ENCODE results near the gene LRIG1.

The LRIG1 gene

GRCh38 chr3:66397745-66398144 is 103.1 kb downstream of the LRIG1 start:
- Histone ChIP-seq H3K4me2 (ENCODE audit: low read length) (no peak overlapping the region), H3K9ac (ENCODE audit: low read length) (no peak overlapping the region), H3K4me1 (ENCODE audit: low read length) (peaks cover 34% of the 10 kb centered on the region), H3K27ac (ENCODE audit: low read length) (no peak overlapping the region), H3K79me2 (ENCODE audit: low read length) (0 out of 2 replicates have a peak, but pooled peaks cover 5% of the 10 kb centered on the region), H2AFZ (ENCODE audit: low read depth, low read length) (no peak overlapping the region), H3K4me3 (ENCODE audit: low read length) (no peak overlapping the region), H3K36me3 (replicated peaks; ENCODE audit: low read depth, low read length) (peaks cover 45% of the 10 kb centered on the region), H3K9me3 (ENCODE audit: insufficient read depth, low read length) (no peaks in the 10 kb centered on the region), H4K20me1 (ENCODE audit: insufficient read depth, low read length) (no peaks in the 10 kb centered on the region), H3K27me3 (ENCODE audit: low read depth, low read length) (no peaks in the 10 kb centered on the region)
- TF ChIP-seq EZH2phosphoT487 (IDR thresholded peaks at IDR 0.05; ENCODE audit: low read depth): no peak
- no peak for TF ChIP-seq CTCF (IDR thresholded peaks at IDR 0.05; ENCODE audit: low read depth, low read length)

GRCh38 chr3:66396888-66397287 is 103.9 kb downstream of the LRIG1 start:
- 0 out of 2 replicates have a peak, but pooled peaks cover 11% of the 10 kb centered on the region for H3K79me2 ChIP-seq (ENCODE audit: low read length)
- H3K9ac ChIP-seq (ENCODE audit: low read length): no peak overlapping the region
- TF ChIP-seq EZH2phosphoT487 (IDR thresholded peaks at IDR 0.05; ENCODE audit: low read depth) (no peak), CTCF (IDR thresholded peaks at IDR 0.05; ENCODE audit: low read depth, low read length) (no peak)
- H3K9me3 ChIP-seq (ENCODE audit: insufficient read depth, low read length): no peaks in the 10 kb centered on the region
- H3K27me3 ChIP-seq (ENCODE audit: low read depth, low read length): no peaks in the 10 kb centered on the region
- no peak overlapping the region for H3K27ac ChIP-seq (ENCODE audit: low read length)
- H3K4me2 ChIP-seq (ENCODE audit: low read length): no peak overlapping the region
- peaks cover 53% of the 10 kb centered on the region for H3K36me3 ChIP-seq (replicated peaks; ENCODE audit: low read depth, low read length)
- H3K4me1 ChIP-seq (ENCODE audit: low read length): peaks cover 43% of the 10 kb centered on the region
- H2AFZ ChIP-seq (ENCODE audit: low read depth, low read length): no peak overlapping the region
- no peak overlapping the region for H3K4me3 ChIP-seq (ENCODE audit: low read length)
- no peaks in the 10 kb centered on the region for H4K20me1 ChIP-seq (ENCODE audit: insufficient read depth, low read length)

- TF ChIP-seq CTCF (IDR thresholded peaks at IDR 0.05; ENCODE audit: low read depth, low read length): no peak
- TF ChIP-seq EZH2phosphoT487 (IDR thresholded peaks at IDR 0.05; ENCODE audit: low read depth): no peak
Observed at GRCh38 chr3:66396161-66396760, 104.6 kb downstream of the LRIG1 start.

GRCh38 chr3:66395635-66396034 is 105.2 kb downstream of the LRIG1 start:
- H3K4me2 ChIP-seq (ENCODE audit: low read length): no peak overlapping the region
- H3K9me3 ChIP-seq (ENCODE audit: insufficient read depth, low read length): no peaks in the 10 kb centered on the region
- H3K36me3 ChIP-seq (replicated peaks; ENCODE audit: low read depth, low read length): peaks cover 64% of the 10 kb centered on the region
- TF ChIP-seq CTCF (IDR thresholded peaks at IDR 0.05; ENCODE audit: low read depth, low read length): no peak
- no peak overlapping the region for H3K9ac ChIP-seq (ENCODE audit: low read length)
- no peaks in the 10 kb centered on the region for H4K20me1 ChIP-seq (ENCODE audit: insufficient read depth, low read length)
- H3K4me3 ChIP-seq (ENCODE audit: low read length): no peak overlapping the region
- H3K4me1 ChIP-seq (ENCODE audit: low read length): peaks cover 53% of the 10 kb centered on the region
- no peaks in the 10 kb centered on the region for H3K27me3 ChIP-seq (ENCODE audit: low read depth, low read length)
- no peak overlapping the region for H2AFZ ChIP-seq (ENCODE audit: low read depth, low read length)
- H3K27ac ChIP-seq (ENCODE audit: low read length): no peak overlapping the region
- H3K79me2 ChIP-seq (ENCODE audit: low read length): 0 out of 2 replicates have a peak, but pooled peaks cover 11% of the 10 kb centered on the region

More at GRCh38 chr3:66396161-66396760, 104.6 kb downstream of the LRIG1 start:
- Histone ChIP-seq H3K79me2 (ENCODE audit: low read length) (0 out of 2 replicates have a peak, but pooled peaks cover 11% of the 10 kb centered on the region), H3K4me2 (ENCODE audit: low read length) (no peak overlapping the region), H3K4me3 (ENCODE audit: low read length) (no peak overlapping the region), H3K4me1 (ENCODE audit: low read length) (peaks cover 47% of the 10 kb centered on the region), H2AFZ (ENCODE audit: low read depth, low read length) (no peak overlapping the region), H3K9ac (ENCODE audit: low read length) (no peak overlapping the region), H3K27ac (ENCODE audit: low read length) (no peak overlapping the region), H3K36me3 (replicated peaks; ENCODE audit: low read depth, low read length) (peaks cover 57% of the 10 kb centered on the region), H3K27me3 (ENCODE audit: low read depth, low read length) (no peaks in the 10 kb centered on the region), H3K9me3 (ENCODE audit: insufficient read depth, low read length) (no peaks in the 10 kb centered on the region), H4K20me1 (ENCODE audit: insufficient read depth, low read length) (no peaks in the 10 kb centered on the region)

All from OCI-LY3 (cell line).